ENCODE data around the gene ACTMAP. TPM values are rescaled to one million over a fixed set of nuclear protein-coding genes. Genes with fewer than 3 reads are reported as not detected.

Gene ACTMAP
- total RNA-seq, 1 experiment from 2014 or later, result 5.5 TPM

DNA sequence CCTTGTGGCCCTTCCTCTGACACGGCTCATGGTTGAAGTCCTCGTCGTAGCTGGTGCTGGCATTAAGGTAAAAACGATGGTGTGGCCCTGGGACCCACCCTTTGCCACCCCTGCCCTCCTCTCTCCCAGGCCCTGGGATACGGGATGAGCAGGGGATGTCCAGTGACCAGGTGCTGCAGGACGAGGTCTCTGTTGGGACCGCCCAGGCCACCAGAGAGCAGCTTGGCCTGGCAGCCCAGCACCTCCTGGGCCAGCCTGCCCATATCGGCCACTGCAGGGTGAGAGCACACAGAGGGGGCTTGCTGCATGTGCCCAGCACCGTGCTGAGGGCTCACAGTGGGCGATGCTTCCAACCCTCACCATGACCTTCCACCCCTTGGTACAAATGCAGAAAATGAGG lies 6.4 kb downstream of the ACTMAP start:
- ChIA-PET POLR2A (interaction anchor here (1.4 kb wide), 1 partner anchor 22 kb away, joined by 8 read pairs; no protein-coding TSS in a partner anchor), CTCF (no interaction called here)
- no peak overlapping the region for H3K27ac ChIP-seq (ENCODE audit: low read length)
- no peaks in the 10 kb centered on the region for H3K27me3 ChIP-seq (ENCODE audit: control insufficient read depth, insufficient read depth, low read length)
- intact Hi-C loops (cut with micrococcal nuclease; ENCODE audit: unreplicated experiment), result no loop called here
- no peaks in the 10 kb centered on the region for H3K4me1 ChIP-seq (ENCODE audit: control insufficient read depth, insufficient read depth, low read length)
- H3K9me3 ChIP-seq (ENCODE audit: control insufficient read depth, insufficient read depth, low read depth, low read length), result no peaks in the 10 kb centered on the region
- TF ChIP-seq, protein P1, sequence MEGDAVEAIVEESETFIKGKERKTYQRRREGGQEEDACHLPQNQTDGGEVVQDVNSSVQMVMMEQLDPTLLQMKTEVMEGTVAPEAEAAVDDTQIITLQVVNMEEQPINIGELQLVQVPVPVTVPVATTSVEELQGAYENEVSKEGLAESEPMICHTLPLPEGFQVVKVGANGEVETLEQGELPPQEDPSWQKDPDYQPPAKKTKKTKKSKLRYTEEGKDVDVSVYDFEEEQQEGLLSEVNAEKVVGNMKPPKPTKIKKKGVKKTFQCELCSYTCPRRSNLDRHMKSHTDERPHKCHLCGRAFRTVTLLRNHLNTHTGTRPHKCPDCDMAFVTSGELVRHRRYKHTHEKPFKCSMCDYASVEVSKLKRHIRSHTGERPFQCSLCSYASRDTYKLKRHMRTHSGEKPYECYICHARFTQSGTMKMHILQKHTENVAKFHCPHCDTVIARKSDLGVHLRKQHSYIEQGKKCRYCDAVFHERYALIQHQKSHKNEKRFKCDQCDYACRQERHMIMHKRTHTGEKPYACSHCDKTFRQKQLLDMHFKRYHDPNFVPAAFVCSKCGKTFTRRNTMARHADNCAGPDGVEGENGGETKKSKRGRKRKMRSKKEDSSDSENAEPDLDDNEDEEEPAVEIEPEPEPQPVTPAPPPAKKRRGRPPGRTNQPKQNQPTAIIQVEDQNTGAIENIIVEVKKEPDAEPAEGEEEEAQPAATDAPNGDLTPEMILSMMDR (IDR thresholded peaks at IDR 0.05), result no peak
- TF ChIP-seq, protein P2, sequence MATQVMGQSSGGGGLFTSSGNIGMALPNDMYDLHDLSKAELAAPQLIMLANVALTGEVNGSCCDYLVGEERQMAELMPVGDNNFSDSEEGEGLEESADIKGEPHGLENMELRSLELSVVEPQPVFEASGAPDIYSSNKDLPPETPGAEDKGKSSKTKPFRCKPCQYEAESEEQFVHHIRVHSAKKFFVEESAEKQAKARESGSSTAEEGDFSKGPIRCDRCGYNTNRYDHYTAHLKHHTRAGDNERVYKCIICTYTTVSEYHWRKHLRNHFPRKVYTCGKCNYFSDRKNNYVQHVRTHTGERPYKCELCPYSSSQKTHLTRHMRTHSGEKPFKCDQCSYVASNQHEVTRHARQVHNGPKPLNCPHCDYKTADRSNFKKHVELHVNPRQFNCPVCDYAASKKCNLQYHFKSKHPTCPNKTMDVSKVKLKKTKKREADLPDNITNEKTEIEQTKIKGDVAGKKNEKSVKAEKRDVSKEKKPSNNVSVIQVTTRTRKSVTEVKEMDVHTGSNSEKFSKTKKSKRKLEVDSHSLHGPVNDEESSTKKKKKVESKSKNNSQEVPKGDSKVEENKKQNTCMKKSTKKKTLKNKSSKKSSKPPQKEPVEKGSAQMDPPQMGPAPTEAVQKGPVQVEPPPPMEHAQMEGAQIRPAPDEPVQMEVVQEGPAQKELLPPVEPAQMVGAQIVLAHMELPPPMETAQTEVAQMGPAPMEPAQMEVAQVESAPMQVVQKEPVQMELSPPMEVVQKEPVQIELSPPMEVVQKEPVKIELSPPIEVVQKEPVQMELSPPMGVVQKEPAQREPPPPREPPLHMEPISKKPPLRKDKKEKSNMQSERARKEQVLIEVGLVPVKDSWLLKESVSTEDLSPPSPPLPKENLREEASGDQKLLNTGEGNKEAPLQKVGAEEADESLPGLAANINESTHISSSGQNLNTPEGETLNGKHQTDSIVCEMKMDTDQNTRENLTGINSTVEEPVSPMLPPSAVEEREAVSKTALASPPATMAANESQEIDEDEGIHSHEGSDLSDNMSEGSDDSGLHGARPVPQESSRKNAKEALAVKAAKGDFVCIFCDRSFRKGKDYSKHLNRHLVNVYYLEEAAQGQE (IDR thresholded peaks at IDR 0.05; ENCODE audit: insufficient read depth in 1 of 2, low read depth in 2 of 2, low read length in 1 of 2), result no peak
- TF ChIP-seq SIN3A (IDR thresholded peaks at IDR 0.05; ENCODE audit: borderline replicate concordance, insufficient read depth, low read depth, low read length), result no peak
- no peak for TF ChIP-seq TCF7L2 (IDR thresholded peaks at IDR 0.05; ENCODE audit: low read depth, low read length)
- TF ChIP-seq POLR2AphosphoS5 (IDR thresholded peaks at IDR 0.05; ENCODE audit: low read depth, low read length), result no peak
- ATAC-seq, result no peak
- H3K36me3 ChIP-seq (ENCODE audit: control insufficient read depth, insufficient read depth, low read length), result no peaks in the 10 kb centered on the region
- BruUV-seq (replicated peaks), result no TSS peak
- no peak overlapping the region for H3K4me3 ChIP-seq (ENCODE audit: low read depth in 2 of 2, low read length in 2 of 2)
- in situ Hi-C loops (cut with HindIII; ENCODE audit: low pct_unique_long_range_greater_than_20kb, low sequenced_read_pairs), result no loop called here
- DNase-seq (ENCODE audit: low read depth, low spot score), result no peak

DNA sequence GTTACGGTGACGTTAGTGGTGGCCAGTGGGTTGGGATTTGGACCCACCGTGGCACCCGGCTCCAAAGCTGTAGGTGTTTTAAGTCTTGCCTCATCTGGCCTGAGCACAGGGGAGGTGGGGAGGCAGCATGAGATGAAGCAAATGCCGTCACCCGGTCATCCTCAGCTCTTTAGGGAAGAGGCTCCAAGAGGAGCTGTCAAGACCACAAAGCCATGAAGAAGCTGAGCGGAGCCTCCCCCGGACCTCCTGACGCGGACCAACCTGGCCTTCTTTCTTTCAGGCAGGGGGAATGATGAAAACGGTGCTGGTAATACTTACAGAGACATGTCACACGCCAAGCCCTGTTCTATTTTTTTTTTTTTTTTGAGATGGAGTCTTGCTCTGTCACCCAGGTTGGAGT lies 7.4 kb downstream of the ACTMAP start:
- Histone ChIP-seq H3K27me3 (ENCODE audit: control insufficient read depth, insufficient read depth, low read length) (no peaks in the 10 kb centered on the region), H3K9me3 (ENCODE audit: control insufficient read depth, insufficient read depth, low read depth, low read length) (no peaks in the 10 kb centered on the region), H3K4me3 (ENCODE audit: low read depth in 2 of 2, low read length in 2 of 2) (no peak overlapping the region), H3K4me1 (ENCODE audit: control insufficient read depth, insufficient read depth, low read length) (no peaks in the 10 kb centered on the region), H3K27ac (ENCODE audit: low read length) (no peak overlapping the region), H3K36me3 (ENCODE audit: control insufficient read depth, insufficient read depth, low read length) (no peaks in the 10 kb centered on the region)
- ChIA-PET CTCF (no interaction called here), POLR2A (interaction anchor here (1.4 kb wide), 1 partner anchor 21 kb away, joined by 8 read pairs; no protein-coding TSS in a partner anchor)
- BruUV-seq (replicated peaks), result no TSS peak
- DNase-seq (ENCODE audit: low read depth, low spot score), result no peak
- in situ Hi-C loops (cut with HindIII; ENCODE audit: low pct_unique_long_range_greater_than_20kb, low sequenced_read_pairs), result no loop called here
- intact Hi-C loops (cut with micrococcal nuclease; ENCODE audit: unreplicated experiment), result no loop called here
- TF ChIP-seq POLR2AphosphoS5 (IDR thresholded peaks at IDR 0.05; ENCODE audit: low read depth, low read length) (no peak), SIN3A (IDR thresholded peaks at IDR 0.05; ENCODE audit: borderline replicate concordance, insufficient read depth, low read depth, low read length) (no peak), TCF7L2 (IDR thresholded peaks at IDR 0.05; ENCODE audit: low read depth, low read length) (no peak)
- TF ChIP-seq, protein P2 (IDR thresholded peaks at IDR 0.05; ENCODE audit: insufficient read depth in 1 of 2, low read depth in 2 of 2, low read length in 1 of 2), result no peak
- TF ChIP-seq, protein P1 (IDR thresholded peaks at IDR 0.05), result no peak
- ATAC-seq, result no peak
